ENCODE measurements around the gene LCE1B.

LCE1B gene

GRCh38 chr1:152817309-152817708 is 5.5 kb downstream of the LCE1B start:
- H3K4me3 ChIP-seq (ENCODE audit: low read length) = no peak overlapping the region
- DNase-seq (ENCODE audit: low read depth) = peak; percentile 84
- TF ChIP-seq CTCF (IDR thresholded peaks at IDR 0.05; ENCODE audit: insufficient read depth, low read depth, low read length, missing control alignments) = no peak

GRCh38 chr1:152823294-152823693 is 11.5 kb downstream of the LCE1B start:
- DNase-seq (ENCODE audit: low read depth) = no peak
- TF ChIP-seq CTCF (IDR thresholded peaks at IDR 0.05; ENCODE audit: insufficient read depth, low read depth, low read length, missing control alignments) = no peak
- H3K4me3 ChIP-seq (ENCODE audit: low read length) = no peak overlapping the region

- peak; percentile 68 for DNase-seq (ENCODE audit: low read depth)
- H3K4me3 ChIP-seq (ENCODE audit: low read length) = no peak overlapping the region
- no peak for TF ChIP-seq CTCF (IDR thresholded peaks at IDR 0.05; ENCODE audit: insufficient read depth, low read depth, low read length, missing control alignments)
Measured at GRCh38 chr1:152824964-152825363, 13.2 kb downstream of the LCE1B start.

- no peak for DNase-seq (ENCODE audit: low read depth)
- H3K4me3 ChIP-seq (ENCODE audit: low read length) = no peak within 1 kb of the TSS
- no peak for TF ChIP-seq CTCF (IDR thresholded peaks at IDR 0.05; ENCODE audit: insufficient read depth, low read depth, low read length, missing control alignments)
Measured at GRCh38 chr1:152827173-152827572, 15.4 kb downstream of the LCE1B start, which contains the start of gene LCE1A. LCE1A (plus strand) TSS chr1:152827473; CDS start chr1:152827473, 0 bp downstream.

GRCh38 chr1:152836870-152837269 is 25.1 kb downstream of the LCE1B start:
- DNase-seq (ENCODE audit: low read depth) = no peak
- no peak overlapping the region for H3K4me3 ChIP-seq (ENCODE audit: low read length)
- TF ChIP-seq CTCF (IDR thresholded peaks at IDR 0.05; ENCODE audit: insufficient read depth, low read depth, low read length, missing control alignments) = no peak

- H3K4me3 ChIP-seq (ENCODE audit: low read length) = no peak within 1 kb of the TSS
- no peak for TF ChIP-seq CTCF (IDR thresholded peaks at IDR 0.05; ENCODE audit: insufficient read depth, low read depth, low read length, missing control alignments)
- peak; percentile 60 for DNase-seq (ENCODE audit: low read depth)
Measured at GRCh38 chr1:152842556-152842955, 30.8 kb downstream of the LCE1B start, which contains the start of gene LCE6A. LCE6A (plus strand) TSS chr1:152842856; CDS start chr1:152843521, 665 bp downstream.

GRCh38 chr1:152855661-152856060 is 43.9 kb downstream of the LCE1B start:
- H3K4me3 ChIP-seq (ENCODE audit: low read length) = no peak overlapping the region
- peak; percentile 9 for DNase-seq (ENCODE audit: low read depth)
- TF ChIP-seq CTCF (IDR thresholded peaks at IDR 0.05; ENCODE audit: insufficient read depth, low read depth, low read length, missing control alignments) = no peak

Measured in epithelial cell of esophagus (primary cell).